RWPE2 (cell line): ENCODE measurements around the gene DLG2.

Experiments
- ATAC-seq: fragments of 200-7000 bp; cut with Tn5 transposase; 3 replicates; pipeline ENCODE4 v1.9.1; 2021; ENCODE audit warnings: low read depth
- DNase-seq: peaks from one replicate; pipeline ENCODE4 v3.0.0-alpha.2; 2020; ENCODE audit warnings: low spot score
- H3K27ac ChIP-seq: fragments of 450-650 bp; 2 replicates; pipeline ENCODE4 v1.5.1; 2017; ENCODE audit warnings: mild to moderate bottlenecking; ENCODE audit not compliant: poor library complexity, severe bottlenecking
- H3K27me3 ChIP-seq: fragments of 250-450 bp; sonication (Bioruptor Pico); 2 replicates; pipeline ENCODE4 v1.5.1; 2021; ENCODE audit warnings: mild to moderate bottlenecking, moderate library complexity; ENCODE audit not compliant: insufficient read depth, poor library complexity, severe bottlenecking
- H3K36me3 ChIP-seq: fragments of 250-450 bp; sonication (Bioruptor Pico); 2 replicates; pipeline ENCODE4 v1.5.1; 2020; ENCODE audit warnings: low read depth, mild to moderate bottlenecking, moderate library complexity
- H3K4me1 ChIP-seq: fragments of 250-450 bp; sonication (Bioruptor Pico); 2 replicates; pipeline ENCODE4 v1.5.1; 2021; ENCODE audit warnings: mild to moderate bottlenecking, moderate library complexity; ENCODE audit not compliant: insufficient read depth, poor library complexity, severe bottlenecking
- H3K4me3 ChIP-seq: fragments of 250-450 bp; sonication (Bioruptor Pico); 2 replicates; pipeline ENCODE4 v1.5.1; 2021; ENCODE audit warnings: mild to moderate bottlenecking, moderate library complexity; ENCODE audit not compliant: severe bottlenecking
- H3K9me3 ChIP-seq: fragments of 250-450 bp; sonication (Bioruptor Pico); 2 replicates; pipeline ENCODE4 v1.5.1; 2021; ENCODE audit warnings: mild to moderate bottlenecking, moderate library complexity; ENCODE audit not compliant: severe bottlenecking
- CTCF ChIP-seq: fragments of 450-650 bp; IDR thresholded peaks from one replicate; pipeline ENCODE4 v1.5.1; 2017; ENCODE audit warnings: mild to moderate bottlenecking, moderate library complexity; ENCODE audit not compliant: poor library complexity, severe bottlenecking

The DLG2 gene

DNA sequence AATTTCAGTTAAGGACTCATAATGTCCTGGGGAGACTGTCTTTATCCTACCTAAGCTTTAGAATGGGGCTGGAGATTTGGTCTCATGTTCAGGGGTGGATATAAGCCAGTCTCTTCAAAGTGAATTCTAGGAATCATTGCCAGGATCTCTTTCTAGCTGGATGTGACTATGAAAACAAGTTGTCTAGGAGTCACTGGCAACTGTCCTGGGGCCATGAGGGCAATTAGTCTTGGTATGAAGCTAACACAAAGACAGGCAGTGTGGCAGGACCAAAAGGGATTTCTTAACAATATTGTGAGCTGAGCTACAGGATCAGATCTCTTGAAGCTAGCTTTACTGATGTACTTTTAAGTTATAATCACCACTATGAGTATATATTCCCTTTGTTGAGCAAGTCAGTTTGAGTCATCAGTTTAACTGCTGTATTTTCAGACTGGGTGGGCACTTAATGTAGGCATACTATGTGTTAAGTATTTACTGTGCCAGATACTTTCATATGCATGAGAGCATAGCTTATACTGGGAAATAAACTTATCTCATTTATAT lies 1951.0 kb downstream of the DLG2 start:
- no peak overlapping the region for H3K4me3 ChIP-seq
- DNase-seq (no peak), ATAC-seq (no peak)
- peaks cover 18% of the 10 kb centered on the region for H3K27me3 ChIP-seq
- H3K36me3 ChIP-seq = no peaks in the 10 kb centered on the region
- no peak for TF ChIP-seq CTCF
- H3K27ac ChIP-seq = no peak overlapping the region
- no peaks in the 10 kb centered on the region for H3K9me3 ChIP-seq
- H3K4me1 ChIP-seq = no peaks in the 10 kb centered on the region

DNA sequence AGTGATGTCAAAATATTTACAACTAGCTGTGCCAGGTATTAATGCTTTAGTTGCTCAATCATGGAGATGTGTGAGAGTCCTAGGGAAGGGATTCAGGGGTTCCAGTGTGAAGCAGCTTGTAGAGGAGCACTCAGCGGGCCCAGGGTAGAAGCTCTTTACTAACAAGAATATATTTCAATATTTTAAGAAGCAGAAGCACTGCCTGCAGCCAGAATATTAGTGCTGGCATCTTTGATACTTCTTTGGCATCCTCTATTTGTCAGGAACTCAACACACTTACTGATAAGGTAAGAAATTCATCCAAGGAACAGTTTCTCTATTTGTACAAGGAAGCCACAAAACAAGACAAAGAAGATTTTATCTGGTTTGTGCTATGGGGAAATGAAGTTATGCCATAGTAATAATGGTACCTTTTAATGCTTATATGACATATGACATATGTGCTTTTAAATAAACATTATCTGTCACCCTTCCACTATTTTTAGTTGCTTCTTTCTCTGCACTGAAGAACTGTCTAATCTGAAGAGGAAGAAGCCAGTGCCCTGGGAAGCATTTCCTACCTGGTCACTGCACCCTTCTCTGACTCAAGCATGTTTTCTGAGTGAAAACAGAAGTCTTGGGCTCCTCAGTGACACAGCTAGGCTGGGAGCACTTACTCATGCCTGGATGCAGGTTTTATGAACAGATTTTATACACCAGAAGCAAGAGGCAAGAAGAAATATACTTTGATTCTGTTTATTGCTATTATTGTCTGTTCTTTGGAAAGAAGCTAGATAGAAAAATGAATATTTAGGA lies 1952.8 kb downstream of the DLG2 start:
- DNase-seq = no peak
- no peak for ATAC-seq
- H3K27ac ChIP-seq = no peak overlapping the region

DNA sequence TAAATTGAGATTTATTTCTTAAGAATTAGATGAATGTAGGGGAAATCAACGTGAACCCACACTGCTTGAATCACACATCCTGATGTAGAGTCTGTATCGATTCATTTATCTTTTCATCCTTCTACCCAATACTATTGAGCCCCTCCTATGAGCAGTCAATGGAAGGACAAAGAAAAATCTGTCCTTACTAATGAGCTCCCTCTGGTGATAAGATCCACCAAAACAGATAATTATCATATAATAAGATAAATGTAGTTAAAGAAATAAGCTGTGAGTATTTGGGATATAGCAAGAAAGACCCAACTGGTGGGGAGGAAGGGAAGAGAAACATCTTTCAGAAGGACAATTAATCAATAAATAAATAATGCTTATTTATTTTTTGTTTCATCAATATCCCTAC lies 1955.9 kb downstream of the DLG2 start:
- ATAC-seq (no peak), DNase-seq (no peak)
- TF ChIP-seq CTCF = peak; percentile 35
- Histone ChIP-seq H3K27me3 (peaks cover 5% of the 10 kb centered on the region), H3K9me3 (no peaks in the 10 kb centered on the region), H3K4me1 (no peaks in the 10 kb centered on the region), H3K27ac (no peak overlapping the region), H3K4me3 (no peak overlapping the region), H3K36me3 (no peaks in the 10 kb centered on the region)

More for the DNA sequence above, 1952.8 kb downstream of the DLG2 start:
- peaks cover 7% of the 10 kb centered on the region for H3K27me3 ChIP-seq
- no peaks in the 10 kb centered on the region for H3K9me3 ChIP-seq
- no peaks in the 10 kb centered on the region for H3K36me3 ChIP-seq
- TF ChIP-seq CTCF = no peak
- no peaks in the 10 kb centered on the region for H3K4me1 ChIP-seq
- H3K4me3 ChIP-seq = no peak overlapping the region

DNA sequence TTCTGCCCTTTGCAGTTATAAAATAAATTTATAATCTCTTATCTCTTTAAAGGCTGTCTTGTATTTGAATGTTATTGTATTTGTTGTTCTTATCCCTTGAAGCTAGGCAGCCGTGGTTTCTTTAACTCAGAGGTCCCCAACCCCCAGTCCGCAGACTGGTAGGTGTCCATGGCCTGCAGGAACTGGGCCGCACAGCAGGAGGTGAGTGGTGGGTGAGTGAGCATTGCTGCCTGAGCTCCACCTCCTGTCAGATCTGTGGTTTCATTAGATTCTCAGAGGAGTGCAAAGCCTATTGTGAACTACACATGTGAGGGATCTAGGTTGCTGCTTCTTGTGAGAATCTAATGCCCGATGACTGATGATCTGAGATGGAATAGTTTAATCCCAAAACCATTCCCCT lies 1961.0 kb downstream of the DLG2 start:
- Histone ChIP-seq H3K4me1 (no peaks in the 10 kb centered on the region), H3K4me3 (no peak overlapping the region), H3K36me3 (no peaks in the 10 kb centered on the region), H3K9me3 (no peaks in the 10 kb centered on the region), H3K27me3 (peaks cover 5% of the 10 kb centered on the region), H3K27ac (no peak overlapping the region)
- no peak for DNase-seq
- no peak for TF ChIP-seq CTCF
- ATAC-seq = no peak

DNA sequence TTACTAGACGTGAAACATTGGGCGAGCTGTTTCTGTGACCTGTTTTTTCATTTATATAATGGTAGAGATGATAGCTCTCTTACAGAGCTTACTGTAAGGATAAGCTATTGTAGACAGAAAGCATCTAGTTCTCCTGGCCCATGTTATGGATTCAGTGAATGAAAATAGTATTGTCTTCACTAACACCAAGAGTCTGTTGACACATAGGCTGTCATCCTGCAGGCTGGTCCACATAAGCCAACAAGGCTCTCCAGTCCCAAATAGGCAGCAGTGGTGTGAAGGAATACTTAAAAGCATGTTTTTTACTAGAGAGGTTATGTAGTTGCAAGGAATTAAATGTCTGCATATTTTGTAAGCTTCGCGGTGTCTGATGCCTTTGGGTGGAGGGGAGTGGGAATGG lies 1963.2 kb downstream of the DLG2 start:
- Histone ChIP-seq H3K27me3 (no peaks in the 10 kb centered on the region), H3K36me3 (no peaks in the 10 kb centered on the region), H3K27ac (no peak overlapping the region), H3K9me3 (no peaks in the 10 kb centered on the region), H3K4me3 (no peak overlapping the region), H3K4me1 (no peaks in the 10 kb centered on the region)
- TF ChIP-seq CTCF = no peak
- no peak for DNase-seq
- no peak for ATAC-seq
